NCI-H1092 treated with DMSO at 0.1 percent for 48 hours (cell line): Measurements from ENCODE around the gene MT1H.

Experiments
- DNase-seq: peaks from one replicate; lab custom pipeline; 2025; lab: John Stamatoyannopoulos, UW

MT1H gene

GRCh38 chr16:56636616-56637413 is 32.8 kb upstream of the MT1H start:
- DNase-seq, result no peak

GRCh38 chr16:56637814-56638750 is 31.5 kb upstream of the MT1H start, which contains the start of gene MT1A:
Gene MT1A, plus strand, starts transcription at chr16:56638666. Its CDS starts 73 bp downstream, at chr16:56638739.
- no peak for DNase-seq

- DNase-seq, result no peak
These were observed 30.6 kb upstream of the MT1H start for GRCh38 chr16:56639045-56639444.

DNA sequence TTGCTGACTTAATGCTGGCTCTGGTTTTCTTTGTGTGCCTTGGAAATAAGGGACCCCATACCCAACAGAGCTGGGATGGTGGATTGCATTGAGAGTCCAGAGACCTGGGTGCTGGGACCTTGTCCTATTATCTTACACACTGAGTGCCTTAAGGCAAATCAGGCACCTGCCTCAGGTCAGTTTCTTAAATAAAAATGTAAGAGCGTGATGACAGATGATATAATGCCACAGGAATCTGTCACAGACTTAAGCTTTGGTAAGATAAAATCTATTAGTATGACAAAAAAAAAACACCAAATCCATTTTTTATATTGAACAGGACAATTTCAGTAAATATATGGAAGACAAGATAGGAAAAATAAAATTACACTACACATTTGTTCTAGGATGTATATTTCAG is 29.5 kb upstream of the MT1H start:
- no peak for DNase-seq

DNA sequence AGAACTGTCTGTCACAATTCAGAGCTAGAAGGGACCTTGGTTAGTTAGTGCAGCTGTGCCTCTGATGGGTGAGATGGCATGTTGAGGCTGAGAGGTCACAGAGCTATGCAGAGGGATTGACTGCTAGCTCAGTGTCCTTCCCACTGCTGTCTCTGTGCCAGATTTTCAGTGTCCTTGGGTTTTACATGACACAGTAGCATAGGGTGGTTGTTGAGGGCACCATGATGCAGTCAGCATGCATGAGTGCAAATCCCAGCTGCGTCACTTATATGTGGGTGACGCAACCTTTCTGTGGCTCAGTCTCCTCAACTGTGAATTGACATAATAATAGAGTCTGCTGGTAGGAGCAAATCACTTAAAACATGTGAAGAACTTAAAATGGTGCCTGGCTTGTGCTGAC is 28.4 kb upstream of the MT1H start:
- DNase-seq, result no peak

DNA sequence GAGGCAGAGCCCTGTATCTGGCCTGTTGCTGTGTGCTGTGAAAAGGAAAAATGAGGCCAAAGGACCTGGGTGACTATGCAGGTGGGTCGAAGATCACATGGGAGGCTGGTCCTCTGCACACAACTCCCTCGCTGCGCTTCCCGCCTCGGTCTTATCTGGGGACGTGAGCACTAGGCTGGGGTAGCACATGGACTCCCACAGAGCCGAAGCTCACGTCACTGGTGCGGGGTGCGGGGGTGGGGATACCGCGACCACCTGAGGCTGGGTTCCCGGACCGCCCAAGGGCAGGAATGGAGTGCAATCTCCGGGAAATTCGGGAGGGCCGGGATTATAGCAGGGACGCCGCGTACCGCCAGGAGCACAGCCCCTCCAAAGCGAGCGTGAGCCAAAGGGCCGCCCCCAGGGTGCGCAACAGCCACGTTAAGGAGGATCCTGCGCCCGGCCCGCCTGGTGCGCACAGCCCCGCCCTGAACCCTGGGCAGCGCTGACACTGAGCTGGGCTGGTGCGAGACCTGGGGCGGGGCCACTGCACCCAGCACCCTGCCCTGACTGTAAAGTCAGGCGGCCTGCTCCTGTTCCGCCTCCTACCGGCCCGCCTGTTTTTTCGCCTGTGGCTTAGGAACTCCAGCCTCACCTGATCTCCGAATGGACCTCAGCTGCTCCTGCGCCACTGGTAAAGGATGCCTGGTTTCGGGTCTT is 26.4 kb upstream of the MT1H start:
- no peak for DNase-seq

GRCh38 chr16:56643833-56644232 is 25.8 kb upstream of the MT1H start:
- no peak for DNase-seq

GRCh38 chr16:56645311-56645710 is 24.3 kb upstream of the MT1H start:
- DNase-seq, result no peak

- no peak for DNase-seq
These were observed 23.8 kb upstream of the MT1H start for GRCh38 chr16:56645838-56646237.

DNA sequence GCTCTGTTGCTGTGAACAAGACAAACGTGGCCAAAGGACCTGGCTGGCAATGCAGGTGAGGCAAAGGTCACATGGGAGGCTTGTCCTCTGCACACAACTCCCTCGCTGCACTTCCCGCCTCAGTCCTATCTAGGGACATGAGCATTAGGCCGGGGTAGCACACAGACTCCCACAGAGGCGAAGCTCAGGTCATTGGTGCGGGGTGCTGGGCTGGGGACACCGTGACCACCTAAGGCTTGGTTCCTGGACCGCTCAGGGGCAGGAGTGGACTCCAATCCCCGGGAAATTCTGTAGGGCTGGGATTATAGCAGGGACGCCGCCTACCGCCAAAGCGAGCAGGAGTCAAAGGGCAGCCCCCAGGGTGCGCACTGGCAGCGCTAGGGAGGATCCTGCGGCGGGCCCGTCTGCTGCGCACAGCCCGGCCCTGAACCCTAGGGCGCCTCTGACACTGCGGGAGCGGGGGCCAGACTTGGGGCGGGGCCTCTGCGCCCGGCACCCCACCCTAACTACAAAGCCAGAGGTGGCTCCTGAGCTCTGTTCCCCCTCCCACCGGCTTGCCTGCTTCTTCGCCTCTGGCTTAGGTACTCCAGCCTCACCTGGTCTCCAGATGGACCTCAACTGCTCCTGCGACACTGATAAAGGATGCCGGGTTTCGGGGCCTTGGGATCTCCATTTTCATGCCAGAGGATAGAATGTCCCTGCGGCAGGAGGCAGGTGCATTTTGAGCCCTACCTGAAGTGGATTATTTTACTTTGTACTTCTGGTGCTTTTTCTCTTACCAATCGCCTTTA is 21.8 kb upstream of the MT1H start:
- DNase-seq, result no peak

- no peak for DNase-seq
These were observed 20.3 kb upstream of the MT1H start for GRCh38 chr16:56649271-56649670.

GRCh38 chr16:56649820-56650219 is 19.8 kb upstream of the MT1H start:
- no peak for DNase-seq

- DNase-seq, result no peak
These were observed 18.0 kb upstream of the MT1H start, which contains the start of gene MT1B for GRCh38 chr16:56651586-56651985. Gene MT1B, plus strand, starts transcription at chr16:56651886. Its CDS starts 68 bp downstream, at chr16:56651954.

GRCh38 chr16:56652600-56652999 is 17.0 kb upstream of the MT1H start:
- DNase-seq, result no peak

DNA sequence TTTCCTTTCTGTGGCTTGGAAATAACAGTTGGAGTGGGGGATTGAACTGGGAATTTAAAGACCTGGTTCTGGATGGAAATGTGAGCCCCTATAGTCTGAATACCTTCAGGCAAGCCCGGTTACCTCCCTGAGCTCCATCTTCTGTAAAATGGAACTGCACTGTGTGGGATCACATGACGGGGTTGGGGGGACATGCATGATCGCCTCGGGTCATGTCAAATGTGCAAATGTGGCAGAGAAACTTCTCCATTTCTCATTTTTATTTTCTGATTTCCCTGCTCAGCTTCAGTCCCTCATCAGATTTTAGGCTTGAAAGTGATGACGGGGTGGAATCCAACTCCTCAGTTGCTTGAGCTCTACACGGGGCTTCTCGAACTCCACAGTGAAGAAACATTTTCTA is 16.4 kb upstream of the MT1H start:
- no peak for DNase-seq

DNA sequence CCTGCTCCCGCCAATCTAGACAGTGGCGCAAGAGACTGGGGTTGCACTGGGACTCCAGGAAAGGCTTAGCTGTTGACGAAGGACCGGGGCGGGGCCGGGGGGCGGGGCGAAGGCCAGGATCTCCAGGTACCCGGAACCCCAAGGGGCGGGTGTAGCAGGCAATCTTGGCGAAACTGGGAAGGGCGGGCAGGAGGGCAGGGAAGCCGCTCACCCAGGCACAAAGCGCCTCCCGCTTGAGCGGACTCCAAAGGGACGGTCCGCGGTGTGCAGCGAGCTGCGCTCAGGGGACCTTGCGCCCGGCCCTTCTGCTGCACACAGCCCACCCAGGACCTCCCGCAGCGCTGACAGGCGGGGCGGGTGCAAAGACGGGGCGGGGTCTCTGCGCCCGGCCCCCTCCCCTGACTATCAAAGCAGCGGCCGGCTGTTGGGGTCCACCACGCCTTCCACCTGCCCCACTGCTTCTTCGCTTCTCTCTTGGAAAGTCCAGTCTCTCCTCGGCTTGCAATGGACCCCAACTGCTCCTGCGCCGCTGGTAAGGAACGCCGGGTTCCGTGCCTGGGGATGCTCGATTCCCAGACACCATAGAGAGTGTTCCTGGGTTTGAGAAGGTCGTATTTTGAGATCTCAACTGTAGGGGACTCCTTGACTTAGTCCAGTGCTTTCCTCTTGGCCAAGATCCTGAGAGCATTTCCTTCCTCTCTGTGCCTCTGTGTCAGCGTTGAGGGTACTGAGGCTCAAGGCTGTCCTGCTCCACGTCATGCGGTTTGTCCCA is 11.9 kb upstream of the MT1H start, which contains the start of gene MT1F:
Gene MT1F, plus strand, starts transcription at position 405 of the 772 bp plus-strand sequence. Its CDS starts 100 bp downstream, at position 505.
- DNase-seq, result peak; percentile 3

- DNase-seq, result no peak
These were observed 11.2 kb upstream of the MT1H start for GRCh38 chr16:56658327-56658875.

DNA sequence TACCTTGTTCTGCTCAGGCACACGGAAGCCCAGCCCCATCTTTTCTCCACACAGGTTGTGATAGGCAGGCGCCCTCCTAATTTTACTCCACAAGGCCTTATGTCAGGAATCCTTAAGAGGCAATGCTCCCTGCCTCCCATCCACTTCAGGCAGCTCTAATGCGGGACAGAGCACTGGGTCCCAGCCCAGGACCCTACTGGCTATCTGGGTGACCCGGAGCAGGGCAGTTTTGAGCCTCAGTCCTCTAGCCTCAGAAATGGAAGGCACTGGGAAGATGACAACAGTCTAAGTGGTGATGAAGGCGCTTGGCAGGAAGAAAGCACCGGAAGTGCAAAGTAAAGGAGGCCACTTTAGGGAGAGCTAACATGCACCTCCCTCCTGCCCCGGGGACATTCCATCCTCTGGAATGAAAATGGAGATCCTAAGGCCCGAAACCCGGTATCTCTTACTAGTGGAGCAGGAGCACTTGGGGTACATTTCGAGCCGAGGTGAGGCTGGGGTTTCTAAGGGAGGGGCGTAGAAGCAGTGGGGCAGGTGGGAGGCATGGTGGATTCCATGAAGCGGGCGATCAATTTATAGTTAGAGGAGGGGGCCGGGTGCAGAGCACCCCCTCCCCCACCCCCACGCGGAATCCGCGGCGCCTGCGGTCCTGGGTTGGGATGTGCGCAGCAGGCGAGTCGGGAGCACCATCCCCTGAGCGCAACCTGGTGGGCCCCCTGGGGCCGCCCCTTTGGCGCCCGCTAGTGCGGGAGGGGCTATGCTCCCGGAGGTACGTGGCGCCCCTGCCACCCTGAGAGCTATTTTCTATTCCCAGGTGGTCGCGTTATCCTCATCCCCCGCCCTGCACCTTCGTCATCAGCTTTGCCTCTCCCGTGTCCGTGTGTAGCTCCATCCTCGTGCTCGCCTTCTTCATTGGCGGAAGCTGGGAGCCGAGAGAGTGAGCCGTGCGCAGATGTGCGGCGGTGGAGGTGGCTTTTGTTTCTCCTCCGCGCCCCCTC is 7.0 kb upstream of the MT1H start:
- peak; percentile 1 for DNase-seq

GRCh38 chr16:56664506-56664905 is 5.1 kb upstream of the MT1H start:
- no peak for DNase-seq
